Activated B cell treated with CpG ODN at 0.5 μM for 24 hours (primary cell): ENCODE measurements around the gene PTPRD. TPM values are rescaled to one million over a fixed set of nuclear protein-coding genes. Genes with fewer than 3 reads are reported as not detected.

Source experiments
- ATAC-seq: fragments of 200-7000 bp; cut with Tn5 transposase; one replicate; pipeline ENCODE4 v1.10.0; 2021; ENCODE audit warnings: low read depth, mild to moderate bottlenecking, moderate library complexity
- CTCF ChIA-PET: fragments of 350-600 bp; sonication (Branson Sonifier 250); formaldehyde crosslinking; loops from one replicate; lab custom pipeline; 2021; ENCODE audit warnings: antibody characterized with exemption; lab: Charles Lee
- POLR2A ChIA-PET: fragments of 350-600 bp; sonication (Branson Sonifier 250); formaldehyde crosslinking; loops from one replicate; lab custom pipeline; 2021; ENCODE audit warnings: antibody characterized with exemption; lab: Charles Lee
- DNase-seq: peaks from one replicate; pipeline ENCODE4 v3.0.0; 2022
- H3K27ac Mint-ChIP-seq: one replicate; pipeline ENCODE4 v1.8.0; 2020; ENCODE audit warnings: mixed read lengths
- H3K27me3 Mint-ChIP-seq: one replicate; pipeline ENCODE4 v1.8.0; 2021; ENCODE audit warnings: mixed read lengths
- H3K36me3 Mint-ChIP-seq: one replicate; pipeline ENCODE4 v1.8.0; 2021; ENCODE audit warnings: low read depth, mixed read lengths
- H3K4me1 Mint-ChIP-seq: one replicate; pipeline ENCODE4 v1.8.0; 2021; ENCODE audit warnings: mixed read lengths
- H3K4me3 Mint-ChIP-seq: one replicate; pipeline ENCODE4 v1.8.0; 2020; ENCODE audit warnings: mild to moderate bottlenecking, mixed read lengths
- H3K9me3 Mint-ChIP-seq: one replicate; pipeline ENCODE4 v1.8.0; 2020; ENCODE audit warnings: mixed read lengths
- intact Hi-C: fragments of 100-400 bp; cut with micrococcal nuclease; formaldehyde crosslinking; loops from one replicate; pipeline ENCODE4 v1.15.1; 2024
- total RNA-seq: library from RNA; stranded (reverse); gene quantifications from 2 replicates; pipeline ENCODE4 v1.2.3, GENCODE V29; 2022
- TF ChIP-seq, protein P1 (sequence below): fragments of 200-600 bp; IDR thresholded peaks from one replicate; pipeline ENCODE4 v1.8.0; 2022; ENCODE audit warnings: antibody characterized with exemption, mild to moderate bottlenecking

Gene PTPRD
- total RNA-seq, 1 donor from 2014 or later, result 0.04 TPM

- no peak overlapping the region for H3K27ac Mint-ChIP-seq
- H3K4me3 Mint-ChIP-seq, result no peak overlapping the region
- DNase-seq (no peak), ATAC-seq (no peak)
- POLR2A ChIA-PET, result no interaction called here
- H3K4me1 Mint-ChIP-seq, result no peaks in the 10 kb centered on the region
- H3K27me3 Mint-ChIP-seq, result no peaks in the 10 kb centered on the region
- TF ChIP-seq, protein P1, sequence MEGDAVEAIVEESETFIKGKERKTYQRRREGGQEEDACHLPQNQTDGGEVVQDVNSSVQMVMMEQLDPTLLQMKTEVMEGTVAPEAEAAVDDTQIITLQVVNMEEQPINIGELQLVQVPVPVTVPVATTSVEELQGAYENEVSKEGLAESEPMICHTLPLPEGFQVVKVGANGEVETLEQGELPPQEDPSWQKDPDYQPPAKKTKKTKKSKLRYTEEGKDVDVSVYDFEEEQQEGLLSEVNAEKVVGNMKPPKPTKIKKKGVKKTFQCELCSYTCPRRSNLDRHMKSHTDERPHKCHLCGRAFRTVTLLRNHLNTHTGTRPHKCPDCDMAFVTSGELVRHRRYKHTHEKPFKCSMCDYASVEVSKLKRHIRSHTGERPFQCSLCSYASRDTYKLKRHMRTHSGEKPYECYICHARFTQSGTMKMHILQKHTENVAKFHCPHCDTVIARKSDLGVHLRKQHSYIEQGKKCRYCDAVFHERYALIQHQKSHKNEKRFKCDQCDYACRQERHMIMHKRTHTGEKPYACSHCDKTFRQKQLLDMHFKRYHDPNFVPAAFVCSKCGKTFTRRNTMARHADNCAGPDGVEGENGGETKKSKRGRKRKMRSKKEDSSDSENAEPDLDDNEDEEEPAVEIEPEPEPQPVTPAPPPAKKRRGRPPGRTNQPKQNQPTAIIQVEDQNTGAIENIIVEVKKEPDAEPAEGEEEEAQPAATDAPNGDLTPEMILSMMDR, result no peak
- H3K36me3 Mint-ChIP-seq, result no peaks in the 10 kb centered on the region
- no peaks in the 10 kb centered on the region for H3K9me3 Mint-ChIP-seq
- CTCF ChIA-PET, result interaction anchor here (0.7 kb wide), 1 partner anchor 159 kb away, joined by 3 read pairs; no protein-coding TSS in a partner anchor
- intact Hi-C loops, result no loop called here
These were observed 1426.7 kb downstream of the PTPRD start for GRCh38 chr9:9186086-9186485.

DNA sequence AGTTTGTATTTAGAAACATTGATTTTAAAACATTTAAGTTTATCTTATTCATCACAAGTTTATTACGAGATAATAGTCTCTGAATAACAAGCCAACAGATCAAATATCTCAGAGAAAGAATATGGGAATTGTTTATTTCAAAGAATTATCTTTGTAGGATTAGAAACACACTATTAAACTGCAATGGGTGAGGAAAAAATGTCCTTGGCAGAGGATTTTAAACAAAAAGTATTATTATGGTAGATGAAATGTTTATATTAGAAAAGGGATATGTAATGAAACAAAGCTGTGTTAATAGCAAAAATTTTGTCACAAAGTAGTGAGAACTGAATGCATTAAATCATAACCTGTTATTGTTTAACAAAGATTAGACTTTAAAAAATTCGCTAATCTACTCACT, 1430.4 kb downstream of the PTPRD start:
- Mint-ChIP-seq H3K27ac (no peak overlapping the region), H3K36me3 (no peaks in the 10 kb centered on the region), H3K4me1 (no peaks in the 10 kb centered on the region), H3K9me3 (no peaks in the 10 kb centered on the region), H3K4me3 (no peak overlapping the region), H3K27me3 (no peaks in the 10 kb centered on the region)
- intact Hi-C loops, result no loop called here
- ATAC-seq (no peak), DNase-seq (no peak)
- ChIA-PET POLR2A (no interaction called here), CTCF (no interaction called here)
- TF ChIP-seq, protein P1, result no peak

- no peak for ATAC-seq
- Mint-ChIP-seq H3K4me3 (no peak overlapping the region), H3K27ac (no peak overlapping the region), H3K36me3 (no peaks in the 10 kb centered on the region), H3K9me3 (no peaks in the 10 kb centered on the region), H3K27me3 (no peaks in the 10 kb centered on the region), H3K4me1 (no peaks in the 10 kb centered on the region)
- DNase-seq, result no peak
- TF ChIP-seq, protein P1, result no peak
- ChIA-PET CTCF (no interaction called here), POLR2A (no interaction called here)
- intact Hi-C loops, result no loop called here
These were observed 1435.7 kb downstream of the PTPRD start for GRCh38 chr9:9177081-9177480.

- intact Hi-C loops, result no loop called here
- H3K27ac Mint-ChIP-seq, result no peak overlapping the region
- DNase-seq, result no peak
- CTCF ChIA-PET, result no interaction called here
- no peaks in the 10 kb centered on the region for H3K36me3 Mint-ChIP-seq
- TF ChIP-seq, protein P1, result no peak
- H3K9me3 Mint-ChIP-seq, result no peaks in the 10 kb centered on the region
- ATAC-seq, result no peak
- H3K4me3 Mint-ChIP-seq, result no peak overlapping the region
- H3K27me3 Mint-ChIP-seq, result no peaks in the 10 kb centered on the region
- H3K4me1 Mint-ChIP-seq, result no peaks in the 10 kb centered on the region
- POLR2A ChIA-PET, result no interaction called here
These were observed 1438.4 kb downstream of the PTPRD start for GRCh38 chr9:9174358-9174757.

- H3K4me1 Mint-ChIP-seq, result no peaks in the 10 kb centered on the region
- no peak overlapping the region for H3K4me3 Mint-ChIP-seq
- no peaks in the 10 kb centered on the region for H3K27me3 Mint-ChIP-seq
- intact Hi-C loops, result no loop called here
- no peaks in the 10 kb centered on the region for H3K36me3 Mint-ChIP-seq
- CTCF ChIA-PET, result no interaction called here
- ATAC-seq, result no peak
- TF ChIP-seq, protein P1, result no peak
- H3K9me3 Mint-ChIP-seq, result no peaks in the 10 kb centered on the region
- H3K27ac Mint-ChIP-seq, result no peak overlapping the region
- POLR2A ChIA-PET, result no interaction called here
- no peak for DNase-seq
These were observed 1439.5 kb downstream of the PTPRD start for GRCh38 chr9:9173264-9173663.
